ENCODE results near the gene DCLRE1A.
A peak's percentile ranks its signal among the peaks of the same experiment; 100 is the strongest.

DCLRE1A gene

DNA sequence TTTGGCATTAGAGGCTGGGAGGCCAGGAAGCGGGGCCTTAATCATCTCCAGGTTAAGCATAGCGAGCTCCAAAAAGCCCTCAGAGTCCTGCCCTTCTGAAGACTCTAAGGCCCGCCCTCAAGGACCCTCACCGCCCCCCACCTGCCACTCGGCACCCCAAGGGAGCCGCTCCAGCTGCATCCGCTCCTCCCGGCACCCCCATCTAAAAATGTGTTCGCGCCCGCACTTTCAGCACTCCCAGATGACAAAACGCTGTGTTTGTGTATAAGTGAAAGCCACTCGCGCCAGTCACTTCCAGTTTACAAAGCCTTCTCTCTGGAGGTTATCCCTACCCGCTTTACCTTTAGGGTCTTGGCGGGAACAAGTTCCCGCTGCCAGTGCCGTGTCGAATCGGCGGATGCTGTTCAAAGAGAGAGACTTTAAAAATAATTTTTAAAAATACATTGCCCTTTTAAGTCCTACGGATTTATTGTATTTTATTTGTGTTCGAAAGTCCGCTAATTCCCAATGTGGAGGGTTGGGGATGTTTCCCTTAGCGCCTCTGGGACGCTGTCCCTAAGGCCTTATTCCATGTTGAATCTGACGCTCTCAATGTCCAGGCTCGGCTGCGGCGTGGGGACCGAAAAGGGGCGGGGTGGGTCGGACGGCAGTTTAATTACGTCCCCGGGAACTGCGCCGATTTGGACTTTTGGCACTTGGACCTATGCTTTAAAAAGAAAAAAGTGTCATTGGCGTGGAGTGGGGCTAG lies at the start of gene DCLRE1A, which contains the start of gene NHLRC2:
Gene DCLRE1A (minus strand): TSS at position 70 of the 748 bp plus-strand sequence. CDS start 900 bp downstream, outside the sequence.
Gene NHLRC2 (plus strand): TSS at position 649 of the 748 bp plus-strand sequence. CDS start 212 bp downstream, outside the sequence.
- Mint-ChIP-seq H3K36me3 (peaks cover 30% of the 10 kb centered on the region), H3K4me3 (peak within 1 kb of the TSS; percentile 98), H3K27me3 (no peaks in the 10 kb centered on the region), H3K27ac (peak within 1 kb of the TSS; percentile 95), H3K4me1 (peaks cover 67% of the 10 kb centered on the region), H3K9me3 (no peaks in the 10 kb centered on the region)
- CTCF ChIA-PET: no interaction called here
- peak; percentile 72 for DNase-seq

DNA sequence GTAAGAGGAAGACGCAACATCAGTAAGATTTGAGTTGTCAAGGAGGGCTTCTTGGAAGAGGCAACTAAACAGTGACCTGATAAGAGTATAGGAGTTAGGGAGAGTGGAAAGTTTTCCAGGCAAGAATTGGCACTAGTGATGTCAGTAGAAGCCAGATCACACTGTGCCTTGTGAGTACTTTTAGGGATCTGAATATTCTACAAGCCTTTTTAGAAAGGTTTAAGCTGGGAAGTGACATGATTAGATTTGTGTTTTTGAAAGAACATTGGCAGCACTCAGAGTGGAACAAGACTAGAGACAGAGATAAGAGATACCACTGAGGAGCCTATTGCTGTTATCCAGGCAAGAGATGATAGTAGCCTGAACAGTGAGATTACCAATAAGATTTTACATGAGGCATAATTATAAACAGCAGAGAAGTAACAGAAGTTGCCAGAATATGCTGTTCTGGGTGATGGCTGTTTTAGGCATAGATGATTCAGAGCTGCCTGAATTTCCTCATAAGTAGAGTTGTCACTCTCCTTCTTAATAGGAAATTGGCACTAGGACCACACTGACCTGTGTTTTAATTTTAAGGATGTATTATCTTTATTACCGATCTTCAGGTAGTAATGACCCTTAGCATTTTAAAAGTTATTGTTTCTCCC lies 46.2 kb upstream of the DCLRE1A start:
- no peaks in the 10 kb centered on the region for H3K9me3 Mint-ChIP-seq
- H3K27ac Mint-ChIP-seq: no peak overlapping the region
- H3K4me1 Mint-ChIP-seq: no peaks in the 10 kb centered on the region
- no peaks in the 10 kb centered on the region for H3K27me3 Mint-ChIP-seq
- no peak overlapping the region for H3K4me3 Mint-ChIP-seq
- CTCF ChIA-PET: no interaction called here
- peaks cover 22% of the 10 kb centered on the region for H3K36me3 Mint-ChIP-seq
- no peak for DNase-seq

DNA sequence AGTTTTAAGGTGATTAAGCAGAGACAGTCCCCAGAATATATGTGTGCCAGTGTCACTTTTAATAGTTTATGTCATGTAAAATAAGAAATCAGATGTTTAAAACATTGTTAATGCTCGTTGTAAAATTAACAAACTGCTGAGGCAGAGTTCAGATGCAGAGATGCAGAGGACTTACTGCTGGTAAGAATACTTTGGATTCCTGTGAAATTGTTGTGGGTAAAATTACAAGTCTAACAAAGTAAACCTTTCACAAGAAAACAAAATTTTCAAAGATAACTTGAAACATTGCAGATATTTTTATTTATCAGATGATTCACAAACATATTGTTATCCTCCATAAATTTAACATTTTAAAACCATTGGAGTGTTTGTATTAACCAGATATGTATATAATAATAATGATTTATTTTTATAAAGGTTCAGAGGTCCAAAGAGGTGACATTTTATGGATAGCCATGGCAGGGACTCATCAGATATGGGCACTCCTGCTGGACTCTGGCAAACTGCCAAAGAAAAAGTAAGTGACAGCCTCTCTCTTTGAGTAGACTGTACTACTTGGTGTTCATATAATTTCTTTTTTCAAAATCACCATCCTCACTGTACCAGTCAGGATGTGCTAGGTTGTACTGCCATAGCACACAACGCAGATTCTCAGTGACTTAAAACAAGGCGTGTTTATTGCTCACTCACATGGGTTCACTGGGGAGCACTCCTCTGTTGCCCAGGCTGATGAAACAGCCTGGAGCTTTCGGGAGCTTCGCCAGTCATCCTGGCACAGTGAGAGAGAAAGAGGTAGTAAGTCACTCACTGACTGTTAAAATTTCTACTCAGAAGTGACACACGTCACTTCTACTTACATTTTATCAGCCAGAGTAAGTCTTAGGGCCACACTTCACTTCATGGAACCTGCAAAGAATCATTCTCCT lies 44.1 kb upstream of the DCLRE1A start:
- no peak overlapping the region for H3K4me3 Mint-ChIP-seq
- no peaks in the 10 kb centered on the region for H3K9me3 Mint-ChIP-seq
- DNase-seq: no peak
- CTCF ChIA-PET: no interaction called here
- no peak overlapping the region for H3K27ac Mint-ChIP-seq
- H3K36me3 Mint-ChIP-seq: peaks cover 25% of the 10 kb centered on the region
- no peaks in the 10 kb centered on the region for H3K4me1 Mint-ChIP-seq
- H3K27me3 Mint-ChIP-seq: no peaks in the 10 kb centered on the region

DNA sequence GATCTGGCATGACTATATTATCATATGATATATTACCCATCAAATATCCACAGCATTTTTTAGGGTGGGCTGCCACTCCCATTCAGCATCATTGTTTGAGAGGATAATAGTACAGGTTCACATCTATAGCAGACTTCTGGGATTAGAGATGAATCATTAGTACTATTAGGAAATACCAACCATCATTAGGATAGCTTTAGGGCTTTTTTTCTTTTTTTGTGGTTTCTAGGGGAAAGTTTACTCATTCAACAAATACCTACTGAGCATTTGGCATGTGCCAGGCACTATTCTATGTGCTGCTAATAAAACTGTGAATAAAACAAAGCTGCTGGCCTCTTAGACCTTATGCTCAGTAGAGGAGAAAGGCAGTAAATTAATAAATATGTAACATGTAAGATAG lies 41.1 kb upstream of the DCLRE1A start:
- no peaks in the 10 kb centered on the region for H3K27me3 Mint-ChIP-seq
- peaks cover 20% of the 10 kb centered on the region for H3K36me3 Mint-ChIP-seq
- no peak for DNase-seq
- CTCF ChIA-PET: no interaction called here
- no peak overlapping the region for H3K4me3 Mint-ChIP-seq
- H3K9me3 Mint-ChIP-seq: no peaks in the 10 kb centered on the region
- H3K27ac Mint-ChIP-seq: no peak overlapping the region
- H3K4me1 Mint-ChIP-seq: no peaks in the 10 kb centered on the region

DNA sequence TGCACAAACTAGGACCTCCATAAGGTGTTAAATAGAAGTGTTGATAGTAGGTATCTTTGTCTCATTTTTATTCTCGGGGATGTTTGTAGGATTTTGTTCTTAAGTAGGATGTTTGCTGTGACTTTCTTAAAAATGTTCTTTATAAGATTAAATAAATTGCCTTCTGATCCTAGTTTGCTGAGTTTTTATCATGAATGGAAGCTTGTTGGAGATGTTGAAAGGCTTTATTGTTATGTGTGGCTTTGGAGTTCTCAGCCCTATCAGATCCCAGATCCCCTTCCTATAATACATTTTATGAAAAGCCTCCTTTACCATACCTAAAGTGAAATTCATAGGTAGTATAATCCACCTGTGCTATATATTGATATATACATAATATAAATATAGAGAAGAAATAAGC lies 40.7 kb upstream of the DCLRE1A start:
- Mint-ChIP-seq H3K4me1 (no peaks in the 10 kb centered on the region), H3K36me3 (peaks cover 23% of the 10 kb centered on the region), H3K27me3 (no peaks in the 10 kb centered on the region), H3K9me3 (no peaks in the 10 kb centered on the region), H3K4me3 (no peak overlapping the region), H3K27ac (no peak overlapping the region)
- no peak for DNase-seq
- CTCF ChIA-PET: interaction anchor here (1.4 kb wide), 1 partner anchor 95 kb away, joined by 5 read pairs; no protein-coding TSS in a partner anchor

DNA sequence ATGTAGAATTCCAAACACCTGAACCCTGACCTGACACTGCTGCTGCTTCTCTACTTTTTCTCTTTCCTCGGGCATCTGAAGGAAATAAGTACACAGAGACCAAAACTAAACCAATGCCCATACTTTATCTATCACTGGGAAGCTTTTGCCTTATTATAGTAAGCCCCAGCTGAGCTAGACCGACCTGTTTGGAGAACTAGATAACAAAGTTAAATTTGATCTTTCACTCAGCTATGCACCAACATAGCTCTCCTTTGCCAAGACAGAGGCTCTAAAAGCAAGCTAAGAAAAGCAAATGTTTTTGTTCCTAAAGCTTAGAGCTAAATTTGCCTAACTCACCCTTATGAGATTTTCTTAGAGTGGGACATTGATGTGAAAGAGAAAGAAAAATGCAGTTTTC lies 39.7 kb upstream of the DCLRE1A start:
- Mint-ChIP-seq H3K4me3 (no peak overlapping the region), H3K27ac (no peak overlapping the region), H3K9me3 (no peaks in the 10 kb centered on the region), H3K36me3 (peaks cover 21% of the 10 kb centered on the region), H3K4me1 (no peaks in the 10 kb centered on the region), H3K27me3 (no peaks in the 10 kb centered on the region)
- CTCF ChIA-PET: interaction anchor here (1.4 kb wide), 1 partner anchor 94 kb away, joined by 5 read pairs; no protein-coding TSS in a partner anchor
- no peak for DNase-seq

DNA sequence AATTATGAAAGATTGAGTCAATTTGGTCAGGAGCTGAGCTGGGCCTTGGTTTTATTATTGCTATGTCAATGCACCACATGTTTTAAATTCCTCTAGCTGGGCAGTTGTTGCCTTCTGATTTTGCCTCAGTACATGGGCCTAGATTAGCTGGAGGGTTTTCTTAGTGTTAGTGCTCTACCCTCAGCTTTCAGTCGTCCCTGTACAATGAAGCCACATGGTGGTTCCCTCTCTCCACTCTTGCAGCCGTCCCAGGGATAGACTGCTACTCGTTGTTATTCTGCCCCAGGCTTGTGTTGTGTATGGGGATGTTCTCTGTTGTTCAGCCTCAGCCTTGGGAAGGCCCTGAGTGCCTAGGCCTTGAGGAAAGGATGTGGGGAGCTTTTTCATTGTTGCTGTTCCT lies 37.6 kb upstream of the DCLRE1A start:
- CTCF ChIA-PET: no interaction called here

DNA sequence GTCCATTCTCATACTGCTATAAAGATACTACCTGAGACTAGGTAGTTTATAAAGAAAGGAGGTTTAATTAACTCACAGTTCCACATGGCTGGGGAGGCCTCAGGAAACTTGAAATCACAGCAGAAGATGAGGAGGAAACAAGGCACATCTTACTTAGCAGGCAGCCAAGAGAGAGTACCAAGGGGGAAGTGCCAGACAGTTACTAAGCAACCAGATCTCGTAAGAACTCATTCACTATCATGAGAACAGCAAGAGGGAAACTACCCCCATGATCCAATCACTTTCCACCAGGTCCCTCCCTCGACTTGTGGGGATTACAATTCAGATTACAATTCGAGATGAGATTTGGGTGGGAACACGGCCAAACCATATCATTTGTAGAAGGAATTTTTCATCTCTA lies 36.9 kb upstream of the DCLRE1A start:
- Mint-ChIP-seq H3K9me3 (no peaks in the 10 kb centered on the region), H3K27me3 (no peaks in the 10 kb centered on the region), H3K4me3 (no peak overlapping the region), H3K36me3 (peaks cover 31% of the 10 kb centered on the region), H3K27ac (no peak overlapping the region), H3K4me1 (no peaks in the 10 kb centered on the region)
- CTCF ChIA-PET: no interaction called here
- DNase-seq: no peak

More for the DNA sequence above, 37.6 kb upstream of the DCLRE1A start:
- DNase-seq: no peak
- Mint-ChIP-seq H3K9me3 (no peaks in the 10 kb centered on the region), H3K27ac (no peak overlapping the region), H3K36me3 (peaks cover 25% of the 10 kb centered on the region), H3K27me3 (no peaks in the 10 kb centered on the region), H3K4me1 (no peaks in the 10 kb centered on the region), H3K4me3 (no peak overlapping the region)

DNA sequence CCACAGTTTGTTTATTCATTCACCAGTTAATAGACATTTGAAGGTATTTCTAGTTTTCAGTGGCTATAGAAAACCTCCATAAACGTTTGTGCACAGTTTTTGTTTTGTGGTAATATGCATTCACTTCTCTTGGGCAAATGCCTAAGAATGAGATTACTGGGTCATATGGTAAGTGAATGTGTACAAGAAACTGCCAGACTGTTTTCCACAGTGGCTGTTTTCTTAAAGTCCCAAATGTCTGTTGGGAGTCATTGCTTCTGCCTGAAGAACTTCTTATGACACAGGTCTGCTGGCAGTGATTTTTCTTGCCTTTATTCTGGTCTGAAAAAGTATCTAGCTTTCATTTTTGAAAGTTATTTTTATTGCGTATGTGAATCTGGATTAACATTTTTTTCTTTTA lies 36.0 kb upstream of the DCLRE1A start:
- no peak overlapping the region for H3K4me3 Mint-ChIP-seq
- peaks cover 31% of the 10 kb centered on the region for H3K36me3 Mint-ChIP-seq
- H3K27me3 Mint-ChIP-seq: no peaks in the 10 kb centered on the region
- H3K27ac Mint-ChIP-seq: no peak overlapping the region
- CTCF ChIA-PET: no interaction called here
- no peaks in the 10 kb centered on the region for H3K4me1 Mint-ChIP-seq
- H3K9me3 Mint-ChIP-seq: no peaks in the 10 kb centered on the region
- no peak for DNase-seq

DNA sequence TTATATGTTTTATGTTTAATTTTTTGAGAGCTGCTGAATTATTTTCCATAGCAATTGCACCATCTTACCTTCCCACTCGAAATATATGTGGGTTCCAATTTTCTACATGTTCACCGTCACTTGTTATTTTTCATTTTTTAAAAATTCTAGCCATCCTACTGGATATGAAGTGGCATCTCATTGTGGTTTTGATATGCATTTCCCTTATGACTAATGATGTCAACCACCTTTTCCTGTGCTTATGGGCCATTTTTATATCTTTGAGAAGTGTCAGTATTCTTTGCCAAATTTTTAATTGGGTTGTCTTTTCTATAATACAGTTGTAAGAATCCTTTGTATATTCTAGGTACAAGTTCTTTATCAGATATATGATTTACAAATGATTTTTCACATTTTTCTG lies 28.4 kb upstream of the DCLRE1A start:
- H3K27me3 Mint-ChIP-seq: no peaks in the 10 kb centered on the region
- no peak overlapping the region for H3K27ac Mint-ChIP-seq
- no peak overlapping the region for H3K4me3 Mint-ChIP-seq
- H3K9me3 Mint-ChIP-seq: no peaks in the 10 kb centered on the region
- DNase-seq: no peak
- H3K4me1 Mint-ChIP-seq: peaks cover 12% of the 10 kb centered on the region
- CTCF ChIA-PET: no interaction called here
- H3K36me3 Mint-ChIP-seq: peaks cover 53% of the 10 kb centered on the region

DNA sequence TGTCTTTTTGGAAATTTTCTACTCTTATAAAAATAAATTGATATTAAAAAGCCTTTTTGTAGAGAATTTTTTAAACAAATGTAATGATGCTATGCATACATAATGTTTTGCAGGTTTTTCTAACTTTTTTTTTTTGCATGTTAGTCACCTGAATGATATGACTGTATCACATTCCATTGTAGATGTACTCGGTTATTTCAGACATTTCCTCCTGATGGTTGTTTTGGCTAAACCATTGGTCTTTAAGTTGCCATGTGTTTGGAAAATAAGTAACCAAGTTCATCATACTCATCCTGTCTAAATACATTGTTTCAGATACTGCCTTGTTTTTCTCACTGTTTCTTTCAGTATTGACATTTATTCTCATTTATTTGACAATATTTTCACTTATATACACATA lies 26.4 kb upstream of the DCLRE1A start:
- Mint-ChIP-seq H3K4me1 (peaks cover 12% of the 10 kb centered on the region), H3K4me3 (no peak overlapping the region), H3K36me3 (peaks cover 39% of the 10 kb centered on the region), H3K27me3 (no peaks in the 10 kb centered on the region), H3K9me3 (no peaks in the 10 kb centered on the region), H3K27ac (no peak overlapping the region)
- no peak for DNase-seq
- CTCF ChIA-PET: no interaction called here

DNA sequence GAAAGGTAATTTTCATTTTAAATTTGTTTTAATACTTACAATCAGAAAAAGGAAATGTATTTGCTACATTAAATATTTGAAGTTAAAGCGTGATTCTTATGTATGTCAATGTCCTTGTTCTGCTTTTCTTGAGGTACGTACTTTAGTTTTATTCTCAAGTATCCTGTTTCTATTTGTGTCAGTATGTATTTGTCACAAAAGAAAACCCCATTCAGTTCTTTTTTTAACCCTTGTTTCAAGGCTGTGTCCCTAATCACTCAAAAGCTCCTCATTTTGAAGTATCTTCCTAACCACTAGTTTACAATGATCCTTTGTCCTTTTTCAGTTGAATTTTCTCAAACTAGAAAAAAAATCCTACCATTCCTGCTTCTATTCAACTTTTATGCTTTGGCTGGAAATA lies 25.8 kb upstream of the DCLRE1A start:
- H3K4me1 Mint-ChIP-seq: peaks cover 12% of the 10 kb centered on the region
- H3K27ac Mint-ChIP-seq: no peak overlapping the region
- H3K4me3 Mint-ChIP-seq: no peak overlapping the region
- no peaks in the 10 kb centered on the region for H3K27me3 Mint-ChIP-seq
- H3K9me3 Mint-ChIP-seq: no peaks in the 10 kb centered on the region
- DNase-seq: no peak
- CTCF ChIA-PET: no interaction called here
- H3K36me3 Mint-ChIP-seq: peaks cover 37% of the 10 kb centered on the region

DNA sequence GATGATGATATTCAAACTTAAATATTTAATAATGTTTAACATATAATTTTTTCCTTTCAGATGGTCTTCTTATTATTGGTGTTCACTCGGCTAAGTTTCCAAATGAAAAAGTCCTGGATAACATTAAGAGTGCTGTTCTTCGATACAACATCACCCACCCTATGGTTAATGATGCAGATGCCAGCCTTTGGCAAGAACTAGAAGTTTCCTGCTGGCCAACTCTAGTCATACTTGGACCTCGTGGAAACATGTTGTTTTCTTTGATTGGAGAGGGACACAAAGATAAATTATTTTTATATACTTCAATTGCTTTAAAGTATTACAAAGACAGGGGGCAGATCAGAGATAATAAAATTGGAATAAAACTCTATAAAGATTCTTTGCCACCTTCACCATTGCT lies 22.6 kb upstream of the DCLRE1A start:
- Mint-ChIP-seq H3K27me3 (no peaks in the 10 kb centered on the region), H3K9me3 (no peaks in the 10 kb centered on the region), H3K27ac (no peak overlapping the region), H3K4me1 (no peaks in the 10 kb centered on the region), H3K36me3 (peaks cover 26% of the 10 kb centered on the region), H3K4me3 (no peak overlapping the region)
- DNase-seq: no peak
- CTCF ChIA-PET: no interaction called here

DNA sequence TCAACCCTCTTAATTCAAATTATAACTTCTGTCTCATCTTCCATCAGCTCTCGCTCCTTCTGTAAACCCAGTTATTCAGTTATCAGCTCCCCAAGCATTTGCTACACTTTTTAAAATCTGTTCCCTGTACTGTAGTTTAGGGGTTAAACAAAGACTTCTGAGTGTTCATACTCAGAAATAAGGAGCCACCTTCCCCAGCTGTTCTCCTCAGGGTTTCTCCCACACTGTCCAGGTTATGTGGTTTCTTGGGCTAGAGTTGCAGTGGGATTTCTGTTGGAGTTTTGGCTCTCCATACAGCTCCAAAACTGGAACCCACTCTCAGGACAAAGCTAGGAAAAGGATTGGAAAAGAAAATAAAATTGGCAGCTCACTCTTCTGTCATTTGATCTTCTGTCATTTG lies 21.3 kb upstream of the DCLRE1A start:
- CTCF ChIA-PET: interaction anchor here (1.1 kb wide), 1 partner anchor 27 kb away, joined by 3 read pairs; no protein-coding TSS in a partner anchor
- H3K9me3 Mint-ChIP-seq: no peaks in the 10 kb centered on the region
- H3K36me3 Mint-ChIP-seq: peaks cover 23% of the 10 kb centered on the region

More for the DNA sequence above, 21.3 kb upstream of the DCLRE1A start:
- H3K4me1 Mint-ChIP-seq: no peaks in the 10 kb centered on the region
- H3K27ac Mint-ChIP-seq: no peak overlapping the region
- H3K27me3 Mint-ChIP-seq: no peaks in the 10 kb centered on the region
- H3K4me3 Mint-ChIP-seq: no peak overlapping the region
- DNase-seq: no peak
